Measurements from ENCODE around the gene SNRNP70.

DNA sequence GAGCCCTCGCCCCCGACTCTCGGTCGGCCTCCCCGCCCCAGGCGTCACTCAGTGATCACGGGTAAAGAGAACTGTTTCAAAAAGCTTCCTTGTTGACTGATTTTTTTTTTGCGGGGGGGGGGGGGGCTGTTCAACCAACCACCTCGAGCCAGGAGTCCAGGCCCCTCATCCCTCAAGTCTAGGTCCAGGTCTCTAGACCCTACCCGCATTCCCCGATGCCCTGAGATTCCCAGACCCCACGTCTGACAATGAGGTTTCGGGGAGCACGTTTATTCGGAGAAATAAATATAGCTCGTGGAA, 65.6 kb downstream of the SNRNP70 start:
- no peak for TF ChIP-seq POLR2A (IDR thresholded peaks at IDR 0.05)
- TF ChIP-seq, protein P1, sequence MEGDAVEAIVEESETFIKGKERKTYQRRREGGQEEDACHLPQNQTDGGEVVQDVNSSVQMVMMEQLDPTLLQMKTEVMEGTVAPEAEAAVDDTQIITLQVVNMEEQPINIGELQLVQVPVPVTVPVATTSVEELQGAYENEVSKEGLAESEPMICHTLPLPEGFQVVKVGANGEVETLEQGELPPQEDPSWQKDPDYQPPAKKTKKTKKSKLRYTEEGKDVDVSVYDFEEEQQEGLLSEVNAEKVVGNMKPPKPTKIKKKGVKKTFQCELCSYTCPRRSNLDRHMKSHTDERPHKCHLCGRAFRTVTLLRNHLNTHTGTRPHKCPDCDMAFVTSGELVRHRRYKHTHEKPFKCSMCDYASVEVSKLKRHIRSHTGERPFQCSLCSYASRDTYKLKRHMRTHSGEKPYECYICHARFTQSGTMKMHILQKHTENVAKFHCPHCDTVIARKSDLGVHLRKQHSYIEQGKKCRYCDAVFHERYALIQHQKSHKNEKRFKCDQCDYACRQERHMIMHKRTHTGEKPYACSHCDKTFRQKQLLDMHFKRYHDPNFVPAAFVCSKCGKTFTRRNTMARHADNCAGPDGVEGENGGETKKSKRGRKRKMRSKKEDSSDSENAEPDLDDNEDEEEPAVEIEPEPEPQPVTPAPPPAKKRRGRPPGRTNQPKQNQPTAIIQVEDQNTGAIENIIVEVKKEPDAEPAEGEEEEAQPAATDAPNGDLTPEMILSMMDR (IDR thresholded peaks at IDR 0.05): no peak
